SK-N-SH (cell line): ENCODE data around the gene TRIM7. TPM values are rescaled to one million over a fixed set of nuclear protein-coding genes. Genes with fewer than 3 reads are reported as not detected.
A peak's percentile ranks its signal among the peaks of the same experiment; 100 is the strongest.

Source experiments
- CTCF ChIA-PET: fragments of 300-600, 350-600 bp; formaldehyde crosslinking; extraction: SDS; loops from one replicate; lab custom pipeline; 2021; lab: Yijun Ruan, JAX
- POLR2A ChIA-PET: fragments of 350-600 bp; sonication (Branson Sonifier 250); formaldehyde crosslinking; extraction: SDS; loops from one replicate; lab custom pipeline; 2020; ENCODE audit warnings: antibody characterized with exemption, inconsistent platforms; lab: Yijun Ruan, JAX
- DNase-seq: peaks from one replicate; pipeline ENCODE4 v3.0.0; 2012
- H2AFZ ChIP-seq: fragments of 200-600 bp; sonication (generic); 2 replicates; pipeline ENCODE4 v1.8.1; 2016; ENCODE audit warnings: antibody characterized with exemption, mild to moderate bottlenecking, low read depth
- H3F3A ChIP-seq: fragments of 200-600 bp; sonication (generic); replicated peaks from 2 replicates; pipeline ENCODE3; 2016; ENCODE audit warnings: antibody characterized with exemption, mild to moderate bottlenecking; ENCODE audit not compliant: insufficient read depth
- H3K27ac ChIP-seq, 2 experiments: fragments of 200-500 bp in 1 of 2; fragments of 200-600 bp in 1 of 2; sonication (Bioruptor generic) in 1 of 2; sonication (generic), shearing (Covaris generic) in 1 of 2; 2 replicates each; pipeline versions ENCODE4 v1.5.1 to v1.6.1; 2014 to 2016; ENCODE audit warnings: low read depth in 2 of 2, inconsistent platforms in 1 of 2, low read length in 1 of 2, mild to moderate bottlenecking in 1 of 2, mixed read lengths in 1 of 2
- H3K27me3 ChIP-seq: fragments of 200-600 bp; sonication (generic), shearing (Covaris generic); 2 replicates; pipeline ENCODE4 v1.6.1; 2016; ENCODE audit warnings: mixed run types; ENCODE audit not compliant: insufficient read depth
- H3K36me3 ChIP-seq, 2 experiments: fragments of 200-500 bp in 1 of 2; fragments of 200-600 bp in 1 of 2; sonication (Bioruptor generic) in 1 of 2; sonication (generic) in 1 of 2; replicated peaks in 1 of 2; 2 replicates each; pipeline versions ENCODE3 to v1.5.1; 2014 to 2016; ENCODE audit warnings: low read length in 1 of 2, mild to moderate bottlenecking in 1 of 2; ENCODE audit not compliant: insufficient read depth in 2 of 2, control insufficient read depth in 1 of 2
- H3K4me1 ChIP-seq, 2 experiments: fragments of 200-500 bp in 1 of 2; fragments of 200-600 bp in 1 of 2; sonication (Bioruptor generic) in 1 of 2; sonication (generic), shearing (Covaris generic) in 1 of 2; 2 replicates each; pipeline versions ENCODE4 v1.5.1 to v1.6.1; 2014 to 2016; ENCODE audit warnings: low read depth in 1 of 2, low read length in 1 of 2, mixed run types in 1 of 2; ENCODE audit not compliant: insufficient read depth in 2 of 2, control insufficient read depth in 1 of 2
- H3K4me2 ChIP-seq: fragments of 200-600 bp; sonication (generic), shearing (Covaris generic); 2 replicates; pipeline ENCODE4 v1.6.1; 2017; ENCODE audit warnings: mixed run types
- H3K4me3 ChIP-seq, 2 experiments: fragments of 200-500 bp in 1 of 2; fragments of 200-600 bp in 1 of 2; sonication (Bioruptor generic) in 1 of 2; sonication (generic), shearing (Covaris generic) in 1 of 2; 2 replicates each; pipeline versions ENCODE4 v1.5.1 to v1.8.1; 2014 to 2016; ENCODE audit warnings: low read depth in 2 of 2, inconsistent platforms in 1 of 2, low read length in 1 of 2, mild to moderate bottlenecking in 1 of 2, mixed read lengths in 1 of 2, moderate library complexity in 1 of 2
- H3K79me2 ChIP-seq: fragments of 200-600 bp; sonication (generic); 2 replicates; pipeline ENCODE4 v1.8.1; 2017; ENCODE audit warnings: mild to moderate bottlenecking; ENCODE audit not compliant: insufficient read depth
- H3K9ac ChIP-seq: fragments of 200-600 bp; sonication (generic); 2 replicates; pipeline ENCODE4 v1.6.1; 2017; ENCODE audit warnings: mixed run types
- H3K9me2 ChIP-seq: fragments of 200-600 bp; sonication (generic); 2 replicates; pipeline ENCODE4 v1.6.1; 2017; ENCODE audit warnings: mixed run types
- H3K9me3 ChIP-seq: fragments of 200-600 bp; sonication (generic); 2 replicates; pipeline ENCODE4 v1.6.1; 2017; ENCODE audit warnings: mixed run types, mild to moderate bottlenecking, moderate library complexity
- H4K20me1 ChIP-seq: fragments of 200-600 bp; sonication (generic); 2 replicates; pipeline ENCODE4 v1.6.1; 2017; ENCODE audit warnings: mild to moderate bottlenecking, mixed run types; ENCODE audit not compliant: insufficient read depth
- CHD2 ChIP-seq: fragments of 150-350 bp; IDR thresholded peaks from 2 replicates; pipeline ENCODE4 v1.6.1; 2018; ENCODE audit warnings: low read length; ENCODE audit not compliant: partially characterized antibody
- ELF1 ChIP-seq: IDR thresholded peaks from 2 replicates; pipeline ENCODE4 v1.4.0; 2012
- EP300 ChIP-seq, 2 experiments: IDR thresholded peaks; 2 replicates each; pipeline versions ENCODE4 v1.4.0 to v1.6.1; 2012; ENCODE audit warnings: borderline replicate concordance in 1 of 2, low read depth in 1 of 2, low read length in 1 of 2
- EZH2phosphoT487 ChIP-seq: fragments of 200-600 bp; sonication (generic); IDR thresholded peaks from 2 replicates; pipeline ENCODE4 v1.6.1; 2017; ENCODE audit warnings: low read depth, mixed run types, mild to moderate bottlenecking, antibody characterized with exemption, moderate library complexity, borderline replicate concordance
- FOSL2 ChIP-seq: IDR thresholded peaks from 2 replicates; pipeline ENCODE4 v1.4.0; 2012; ENCODE audit warnings: low read depth, mild to moderate bottlenecking, moderate library complexity, borderline replicate concordance
- FOXJ3 ChIP-seq: sonication (generic); formaldehyde crosslinking; IDR thresholded peaks from 2 replicates; pipeline ENCODE4 v1.5.1; 2020; ENCODE audit warnings: mild to moderate bottlenecking, missing genetic modification reagents
- GABPA ChIP-seq: IDR thresholded peaks from 2 replicates; pipeline ENCODE4 v1.4.0; 2012; ENCODE audit warnings: low read depth, mild to moderate bottlenecking
- GATA2 ChIP-seq: sonication (generic); formaldehyde crosslinking; IDR thresholded peaks from 2 replicates; pipeline ENCODE4 v1.5.0; 2020; ENCODE audit warnings: mild to moderate bottlenecking, missing genetic modification reagents
- MEF2A ChIP-seq: IDR thresholded peaks from 2 replicates; pipeline ENCODE4 v1.4.0; 2012; ENCODE audit warnings: low read depth, borderline replicate concordance
- MXI1 ChIP-seq: IDR thresholded peaks from 2 replicates; pipeline ENCODE4 v1.6.1; 2012; ENCODE audit warnings: mild to moderate bottlenecking, low read depth, low read length, improper control_type of control experiment
- NRF1 ChIP-seq: IDR thresholded peaks from 2 replicates; pipeline ENCODE4 v1.6.1; 2012; ENCODE audit warnings: low read depth, mild to moderate bottlenecking, low read length
- RAD21 ChIP-seq: IDR thresholded peaks from 2 replicates; pipeline ENCODE4 v1.6.1; 2012; ENCODE audit warnings: mild to moderate bottlenecking, low read length
- RFX5 ChIP-seq: IDR thresholded peaks from 2 replicates; pipeline ENCODE4 v1.6.1; 2012; ENCODE audit warnings: mild to moderate bottlenecking, improper control_type of control experiment, low read length
- SIN3A ChIP-seq: IDR thresholded peaks from 2 replicates; pipeline ENCODE4 v1.6.1; 2012; ENCODE audit warnings: low read depth, mild to moderate bottlenecking, low read length, moderate library complexity, borderline replicate concordance
- SMC3 ChIP-seq: IDR thresholded peaks from 2 replicates; pipeline ENCODE4 v1.6.1; 2012; ENCODE audit warnings: low read depth, low read length, improper control_type of control experiment
- TAF1 ChIP-seq: IDR thresholded peaks from 2 replicates; pipeline ENCODE4 v1.6.1; 2012; ENCODE audit warnings: low read depth, mild to moderate bottlenecking, low read length, moderate library complexity, borderline replicate concordance
- TCF12 ChIP-seq: IDR thresholded peaks from 2 replicates; pipeline ENCODE4 v1.4.0; 2012
- TEAD4 ChIP-seq: IDR thresholded peaks from 2 replicates; pipeline ENCODE4 v1.4.0; 2012; ENCODE audit warnings: mild to moderate bottlenecking, borderline replicate concordance; ENCODE audit not compliant: insufficient read depth
- YY1 ChIP-seq: IDR thresholded peaks from 2 replicates; pipeline ENCODE4 v1.4.0; 2012; ENCODE audit warnings: low read depth, mild to moderate bottlenecking
- WGBS: methylation state at CpG from one replicate; pipeline ENCODE4 v1.1.6; 2017; ENCODE audit warnings: low lambda C conversion rate; 5-methylcytosine and 5-hydroxymethylcytosine counted together
- polyA plus RNA-seq, 3 experiments: library from polyadenylated mRNA; depleted of rRNA; stranded (reverse); fragments of >200 nt; gene quantifications; 2 replicates each; pipeline ENCODE4 v1.2.3, GENCODE V29; 2012
- TF ChIP-seq, protein P1 (sequence below): IDR thresholded peaks from 2 replicates; pipeline ENCODE4 v1.4.0; 2012; ENCODE audit warnings: low read depth, borderline replicate concordance
- TF ChIP-seq, protein P2 (sequence below): fragments of 200-600 bp; sonication (generic); IDR thresholded peaks from 2 replicates; pipeline ENCODE4 v1.6.1; 2017; ENCODE audit warnings: antibody characterized with exemption, mild to moderate bottlenecking, moderate library complexity
- TF ChIP-seq, protein P3 (sequence below): fragments of 150-350 bp; IDR thresholded peaks from 2 replicates; pipeline ENCODE4 v1.6.1; 2017; ENCODE audit warnings: antibody characterized with exemption, low read length, low read depth, borderline replicate concordance
- TF ChIP-seq, protein P4 (sequence below): fragments of 150-350 bp; IDR thresholded peaks from 2 replicates; pipeline ENCODE4 v1.6.1; 2016; ENCODE audit warnings: mild to moderate bottlenecking, low read depth, low read length
- TF ChIP-seq, protein P5 (sequence below): IDR thresholded peaks from 2 replicates; pipeline ENCODE4 v1.6.1; 2012; ENCODE audit warnings: mild to moderate bottlenecking, low read depth, low read length, moderate library complexity
- TF ChIP-seq, protein P6 (sequence below): IDR thresholded peaks from 2 replicates; pipeline ENCODE4 v1.4.0; 2012; ENCODE audit warnings: low read depth

Gene TRIM7
- polyA plus RNA-seq, 1 of the 3 experiments (the other 2 are of a cell fraction) = 3.5 TPM

DNA sequence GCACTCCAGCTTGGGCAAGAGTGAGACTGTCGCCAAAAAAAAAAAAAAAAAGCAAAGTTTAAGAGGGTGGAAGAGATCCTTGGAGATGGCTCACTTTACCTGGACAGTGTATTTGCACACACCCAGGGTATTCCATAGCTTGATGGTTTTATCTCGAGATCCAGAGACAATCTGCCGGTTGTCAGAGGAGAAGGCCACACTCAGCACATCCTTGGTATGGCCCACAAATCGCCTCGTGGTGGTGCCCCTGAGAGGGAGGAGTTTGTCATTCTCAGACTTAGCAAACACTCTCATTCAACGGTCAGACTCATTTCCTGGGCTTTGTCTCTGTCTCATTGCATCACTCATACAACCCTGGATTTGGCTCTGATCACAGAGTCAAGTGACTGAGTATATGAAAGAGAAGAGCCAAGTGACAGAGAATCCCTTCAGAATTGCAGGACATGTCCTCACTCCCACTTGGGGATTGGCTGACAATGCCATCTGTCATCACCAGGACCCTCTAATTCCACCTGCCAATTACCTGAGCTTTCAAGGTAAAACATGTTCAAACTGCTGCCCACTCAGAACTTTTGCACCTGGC, 36.5 kb upstream of the TRIM7 start:
- WGBS = 9% methylated on average over 5 of the region's 6 CpGs
- ChIA-PET POLR2A (interaction anchor here (0.8 to 1.4 kb wide), 3 partner anchors 10 to 20 kb away, joined by 3 to 4 read pairs (median 4); partner anchors contain the start of gene TRIM52), CTCF (interaction anchor here (0.9 to 1.3 kb wide), 5 partner anchors 10 to 57 kb away, joined by 3 to 5 read pairs (median 3); no protein-coding TSS in a partner anchor)
- TF ChIP-seq SIN3A (peak; percentile 57; the same call in 1 of the 2 replicates), EP300 (IDR thresholded peaks at IDR 0.05; ENCODE audit: borderline replicate concordance in 1 of 2, low read depth in 1 of 2, low read length in 1 of 2) (no peak), FOXJ3 (no peak), TCF12 (no peak), RFX5 (no peak), GABPA (no peak), GATA2 (CRISPR knock-in tag) (no peak), SMC3 (no peak), CHD2 (no peak), NRF1 (no peak), ELF1 (no peak), TAF1 (peak; percentile 60; the same call in 1 of the 2 replicates), TEAD4 (no peak), RAD21 (no peak), FOSL2 (no peak), YY1 (no peak), MXI1 (peak; percentile 37; the same call in 1 of the 2 replicates), EZH2phosphoT487 (no peak), MEF2A (no peak)
- TF ChIP-seq, protein P1, sequence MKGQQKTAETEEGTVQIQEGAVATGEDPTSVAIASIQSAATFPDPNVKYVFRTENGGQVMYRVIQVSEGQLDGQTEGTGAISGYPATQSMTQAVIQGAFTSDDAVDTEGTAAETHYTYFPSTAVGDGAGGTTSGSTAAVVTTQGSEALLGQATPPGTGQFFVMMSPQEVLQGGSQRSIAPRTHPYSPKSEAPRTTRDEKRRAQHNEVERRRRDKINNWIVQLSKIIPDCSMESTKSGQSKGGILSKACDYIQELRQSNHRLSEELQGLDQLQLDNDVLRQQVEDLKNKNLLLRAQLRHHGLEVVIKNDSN = no peak
- TF ChIP-seq, protein P2, sequence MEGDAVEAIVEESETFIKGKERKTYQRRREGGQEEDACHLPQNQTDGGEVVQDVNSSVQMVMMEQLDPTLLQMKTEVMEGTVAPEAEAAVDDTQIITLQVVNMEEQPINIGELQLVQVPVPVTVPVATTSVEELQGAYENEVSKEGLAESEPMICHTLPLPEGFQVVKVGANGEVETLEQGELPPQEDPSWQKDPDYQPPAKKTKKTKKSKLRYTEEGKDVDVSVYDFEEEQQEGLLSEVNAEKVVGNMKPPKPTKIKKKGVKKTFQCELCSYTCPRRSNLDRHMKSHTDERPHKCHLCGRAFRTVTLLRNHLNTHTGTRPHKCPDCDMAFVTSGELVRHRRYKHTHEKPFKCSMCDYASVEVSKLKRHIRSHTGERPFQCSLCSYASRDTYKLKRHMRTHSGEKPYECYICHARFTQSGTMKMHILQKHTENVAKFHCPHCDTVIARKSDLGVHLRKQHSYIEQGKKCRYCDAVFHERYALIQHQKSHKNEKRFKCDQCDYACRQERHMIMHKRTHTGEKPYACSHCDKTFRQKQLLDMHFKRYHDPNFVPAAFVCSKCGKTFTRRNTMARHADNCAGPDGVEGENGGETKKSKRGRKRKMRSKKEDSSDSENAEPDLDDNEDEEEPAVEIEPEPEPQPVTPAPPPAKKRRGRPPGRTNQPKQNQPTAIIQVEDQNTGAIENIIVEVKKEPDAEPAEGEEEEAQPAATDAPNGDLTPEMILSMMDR = no peak; the same call in 1 of the 2 replicates
- TF ChIP-seq, protein P3, sequence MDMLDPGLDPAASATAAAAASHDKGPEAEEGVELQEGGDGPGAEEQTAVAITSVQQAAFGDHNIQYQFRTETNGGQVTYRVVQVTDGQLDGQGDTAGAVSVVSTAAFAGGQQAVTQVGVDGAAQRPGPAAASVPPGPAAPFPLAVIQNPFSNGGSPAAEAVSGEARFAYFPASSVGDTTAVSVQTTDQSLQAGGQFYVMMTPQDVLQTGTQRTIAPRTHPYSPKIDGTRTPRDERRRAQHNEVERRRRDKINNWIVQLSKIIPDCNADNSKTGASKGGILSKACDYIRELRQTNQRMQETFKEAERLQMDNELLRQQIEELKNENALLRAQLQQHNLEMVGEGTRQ = no peak
- TF ChIP-seq, protein P4, sequence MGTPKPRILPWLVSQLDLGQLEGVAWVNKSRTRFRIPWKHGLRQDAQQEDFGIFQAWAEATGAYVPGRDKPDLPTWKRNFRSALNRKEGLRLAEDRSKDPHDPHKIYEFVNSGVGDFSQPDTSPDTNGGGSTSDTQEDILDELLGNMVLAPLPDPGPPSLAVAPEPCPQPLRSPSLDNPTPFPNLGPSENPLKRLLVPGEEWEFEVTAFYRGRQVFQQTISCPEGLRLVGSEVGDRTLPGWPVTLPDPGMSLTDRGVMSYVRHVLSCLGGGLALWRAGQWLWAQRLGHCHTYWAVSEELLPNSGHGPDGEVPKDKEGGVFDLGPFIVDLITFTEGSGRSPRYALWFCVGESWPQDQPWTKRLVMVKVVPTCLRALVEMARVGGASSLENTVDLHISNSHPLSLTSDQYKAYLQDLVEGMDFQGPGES = no peak
- TF ChIP-seq, protein P5, sequence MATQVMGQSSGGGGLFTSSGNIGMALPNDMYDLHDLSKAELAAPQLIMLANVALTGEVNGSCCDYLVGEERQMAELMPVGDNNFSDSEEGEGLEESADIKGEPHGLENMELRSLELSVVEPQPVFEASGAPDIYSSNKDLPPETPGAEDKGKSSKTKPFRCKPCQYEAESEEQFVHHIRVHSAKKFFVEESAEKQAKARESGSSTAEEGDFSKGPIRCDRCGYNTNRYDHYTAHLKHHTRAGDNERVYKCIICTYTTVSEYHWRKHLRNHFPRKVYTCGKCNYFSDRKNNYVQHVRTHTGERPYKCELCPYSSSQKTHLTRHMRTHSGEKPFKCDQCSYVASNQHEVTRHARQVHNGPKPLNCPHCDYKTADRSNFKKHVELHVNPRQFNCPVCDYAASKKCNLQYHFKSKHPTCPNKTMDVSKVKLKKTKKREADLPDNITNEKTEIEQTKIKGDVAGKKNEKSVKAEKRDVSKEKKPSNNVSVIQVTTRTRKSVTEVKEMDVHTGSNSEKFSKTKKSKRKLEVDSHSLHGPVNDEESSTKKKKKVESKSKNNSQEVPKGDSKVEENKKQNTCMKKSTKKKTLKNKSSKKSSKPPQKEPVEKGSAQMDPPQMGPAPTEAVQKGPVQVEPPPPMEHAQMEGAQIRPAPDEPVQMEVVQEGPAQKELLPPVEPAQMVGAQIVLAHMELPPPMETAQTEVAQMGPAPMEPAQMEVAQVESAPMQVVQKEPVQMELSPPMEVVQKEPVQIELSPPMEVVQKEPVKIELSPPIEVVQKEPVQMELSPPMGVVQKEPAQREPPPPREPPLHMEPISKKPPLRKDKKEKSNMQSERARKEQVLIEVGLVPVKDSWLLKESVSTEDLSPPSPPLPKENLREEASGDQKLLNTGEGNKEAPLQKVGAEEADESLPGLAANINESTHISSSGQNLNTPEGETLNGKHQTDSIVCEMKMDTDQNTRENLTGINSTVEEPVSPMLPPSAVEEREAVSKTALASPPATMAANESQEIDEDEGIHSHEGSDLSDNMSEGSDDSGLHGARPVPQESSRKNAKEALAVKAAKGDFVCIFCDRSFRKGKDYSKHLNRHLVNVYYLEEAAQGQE = no peak
- TF ChIP-seq, protein P6, sequence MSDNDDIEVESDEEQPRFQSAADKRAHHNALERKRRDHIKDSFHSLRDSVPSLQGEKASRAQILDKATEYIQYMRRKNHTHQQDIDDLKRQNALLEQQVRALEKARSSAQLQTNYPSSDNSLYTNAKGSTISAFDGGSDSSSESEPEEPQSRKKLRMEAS = peak; percentile 56

More for the DNA sequence above, 36.5 kb upstream of the TRIM7 start:
- Histone ChIP-seq H3K9me3 (no peaks in the 10 kb centered on the region), H3K36me3 (peaks cover 41 to 63% of the 10 kb centered on the region in 2 experiments), H3K9me2 (no peaks in the 10 kb centered on the region), H3K79me2 (peaks cover 68% of the 10 kb centered on the region), H4K20me1 (peaks cover 68% of the 10 kb centered on the region), H3K4me1 (peaks cover 14 to 37% of the 10 kb centered on the region in 2 experiments; a peak in 3 of 4 replicates), H3K9ac (peak overlapping the region; percentile 98), H3K27me3 (no peaks in the 10 kb centered on the region), H3K27ac (peak overlapping the region in 1 of 2 experiments; percentile 96; a peak in 3 of 4 replicates), H3K4me2 (peak overlapping the region; percentile 85), H2AFZ (no peak overlapping the region), H3F3A (peaks cover 79% of the 10 kb centered on the region), H3K4me3 (peak overlapping the region; percentile 79 to 82)
- peak; percentile 29 for DNase-seq
